WTC11 (cell line): ENCODE measurements around the gene CRADD. TPM values are rescaled to one million over a fixed set of nuclear protein-coding genes. Genes with fewer than 3 reads are reported as not detected.

Source experiments
- ATAC-seq: fragments of 200-7000 bp; cut with Tn5 transposase; 2 replicates; pipeline ENCODE4 v1.10.0; 2021; ENCODE audit warnings: mild to moderate bottlenecking, moderate library complexity
- CTCF ChIA-PET: fragments of 300-600 bp; sonication (Branson Sonifier 250); formaldehyde crosslinking; loops from one replicate; lab custom pipeline; 2021; ENCODE audit warnings: antibody characterized with exemption; lab: Charles Lee
- POLR2A ChIA-PET: fragments of 350-600 bp; sonication (Branson Sonifier 250); formaldehyde crosslinking; loops from one replicate; lab custom pipeline; 2021; ENCODE audit warnings: antibody characterized with exemption; lab: Charles Lee
- DNase-seq: peaks from one replicate; pipeline ENCODE4 v3.0.0; 2021; ENCODE audit warnings: low spot score
- H3K27ac Mint-ChIP-seq: 2 replicates; pipeline ENCODE4 v1.8.0; 2021; ENCODE audit warnings: mixed read lengths
- H3K27me3 Mint-ChIP-seq: 2 replicates; pipeline ENCODE4 v1.8.0; 2021; ENCODE audit warnings: low read depth, mild to moderate bottlenecking, moderate library complexity, mixed read lengths
- H3K36me3 Mint-ChIP-seq: 2 replicates; pipeline ENCODE4 v1.8.0; 2021; ENCODE audit warnings: mixed read lengths
- H3K4me1 Mint-ChIP-seq: 2 replicates; pipeline ENCODE4 v1.8.0; 2022; ENCODE audit warnings: mixed read lengths
- H3K4me3 Mint-ChIP-seq: 2 replicates; pipeline ENCODE4 v1.8.0; 2021; ENCODE audit warnings: mild to moderate bottlenecking, moderate library complexity, mixed read lengths
- H3K9me3 Mint-ChIP-seq: 2 replicates; pipeline ENCODE4 v1.8.0; 2021; ENCODE audit warnings: mixed read lengths
- AFF4 ChIP-seq: sonication (generic); formaldehyde crosslinking; IDR thresholded peaks from 2 replicates; pipeline ENCODE4 v1.8.1; 2023; ENCODE audit warnings: mild to moderate bottlenecking, missing genetic modification reagents, borderline replicate concordance
- ATF1 ChIP-seq: sonication (generic); formaldehyde crosslinking; IDR thresholded peaks from 2 replicates; pipeline ENCODE4 v1.8.1; 2023; ENCODE audit warnings: mild to moderate bottlenecking, moderate library complexity, missing genetic modification reagents
- ATF6 ChIP-seq: sonication (generic); formaldehyde crosslinking; IDR thresholded peaks from 2 replicates; pipeline ENCODE4 v1.8.1; 2023; ENCODE audit warnings: mild to moderate bottlenecking, missing genetic modification reagents
- CBFB ChIP-seq: sonication (generic); formaldehyde crosslinking; IDR thresholded peaks from 2 replicates; pipeline ENCODE4 v1.8.1; 2022; ENCODE audit warnings: mild to moderate bottlenecking, low read depth, missing genetic modification reagents
- ELF4 ChIP-seq: sonication (generic); formaldehyde crosslinking; IDR thresholded peaks from 2 replicates; pipeline ENCODE4 v1.8.1; 2022; ENCODE audit warnings: low read depth, mild to moderate bottlenecking, moderate library complexity, missing genetic modification reagents
- ESRRA ChIP-seq: sonication (generic); formaldehyde crosslinking; IDR thresholded peaks from 2 replicates; pipeline ENCODE4 v1.8.1; 2022; ENCODE audit warnings: mild to moderate bottlenecking, missing genetic modification reagents, borderline replicate concordance
- MYBL2 ChIP-seq: sonication (generic); formaldehyde crosslinking; IDR thresholded peaks from 2 replicates; pipeline ENCODE4 v1.8.1; 2023; ENCODE audit warnings: mild to moderate bottlenecking, moderate library complexity, missing genetic modification reagents
- NFYB ChIP-seq: sonication (generic); formaldehyde crosslinking; conservative IDR thresholded peaks from 2 replicates; pipeline ENCODE4 v1.8.0; 2022; ENCODE audit warnings: low read depth, missing genetic modification reagents
- OVOL2 ChIP-seq: fragments of 250-450 bp; sonication (Bioruptor Pico); IDR thresholded peaks from 2 replicates; pipeline ENCODE4 v1.9.0; 2021; ENCODE audit warnings: mild to moderate bottlenecking, borderline replicate concordance
- PREB ChIP-seq: sonication (generic); formaldehyde crosslinking; IDR thresholded peaks from 2 replicates; pipeline ENCODE4 v1.8.1; 2022; ENCODE audit warnings: mild to moderate bottlenecking, missing genetic modification reagents, moderate library complexity, borderline replicate concordance
- SMAD3 ChIP-seq: sonication (generic); formaldehyde crosslinking; IDR thresholded peaks from 2 replicates; pipeline ENCODE4 v1.8.0; 2022; ENCODE audit warnings: missing genetic modification reagents, mild to moderate bottlenecking, borderline replicate concordance
- SP1 ChIP-seq: sonication (generic); formaldehyde crosslinking; conservative IDR thresholded peaks from 2 replicates; pipeline ENCODE4 v1.8.1; 2022; ENCODE audit warnings: missing genetic modification reagents
- TEAD1 ChIP-seq: sonication (generic); formaldehyde crosslinking; IDR thresholded peaks from 2 replicates; pipeline ENCODE4 v1.8.0; 2022; ENCODE audit warnings: mild to moderate bottlenecking, missing genetic modification reagents
- USF1 ChIP-seq: sonication (generic); formaldehyde crosslinking; IDR thresholded peaks from 2 replicates; pipeline ENCODE4 v1.8.0; 2022; ENCODE audit warnings: mild to moderate bottlenecking, missing genetic modification reagents
- ZNF121 ChIP-seq: sonication (generic); formaldehyde crosslinking; IDR thresholded peaks from 2 replicates; pipeline ENCODE4 v1.8.0; 2023; ENCODE audit warnings: missing genetic modification reagents
- ZNF532 ChIP-seq: fragments of 250-450 bp; sonication (Bioruptor Pico); IDR thresholded peaks from 2 replicates; pipeline ENCODE4 v1.9.0; 2021; ENCODE audit warnings: mild to moderate bottlenecking, borderline replicate concordance
- total RNA-seq: library from RNA; stranded (reverse); gene quantifications from 3 replicates; pipeline ENCODE4 v1.2.3, GENCODE V29; 2021

Gene CRADD
- total RNA-seq, 1 experiment from 2014 or later: 11.6 TPM

GRCh38 chr12:93838193-93838592 is 161.0 kb downstream of the CRADD start (continued):
- TF ChIP-seq ZNF532 (CRISPR knock-in tag) (no peak), ZNF121 (no peak)

GRCh38 chr12:93839064-93839463 is 161.9 kb downstream of the CRADD start:
- Mint-ChIP-seq H3K36me3 (no peaks in the 10 kb centered on the region), H3K27me3 (no peaks in the 10 kb centered on the region)
- no peak for ATAC-seq
- POLR2A ChIA-PET: interaction anchor here (0.6 kb wide), 1 partner anchor 15 kb away, joined by 6 read pairs; no protein-coding TSS in a partner anchor
- CTCF ChIA-PET: interaction anchor here (0.9 to 1.6 kb wide), 6 partner anchors 15 to 337 kb away, joined by 3 to 5 read pairs (median 4); no protein-coding TSS in a partner anchor
- TF ChIP-seq ELF4 (CRISPR knock-in tag): no peak
- TF ChIP-seq OVOL2 (CRISPR knock-in tag): no peak
- TF ChIP-seq ATF6: no peak
- no peak for TF ChIP-seq ZNF532 (CRISPR knock-in tag)
- no peak for TF ChIP-seq PREB
- TF ChIP-seq SMAD3 (CRISPR knock-in tag): no peak
- TF ChIP-seq NFYB (CRISPR knock-in tag): no peak
- TF ChIP-seq TEAD1 (CRISPR knock-in tag): no peak
- TF ChIP-seq, all 79 proteins: peak for 0
- Mint-ChIP-seq H3K4me3 (no peak overlapping the region), H3K4me1 (peaks cover 22% of the 10 kb centered on the region), H3K27ac (no peak overlapping the region), H3K9me3 (no peaks in the 10 kb centered on the region)
- DNase-seq: no peak

GRCh38 chr12:93841671-93842070 is 164.5 kb downstream of the CRADD start:
- Mint-ChIP-seq H3K4me1 (peaks cover 22% of the 10 kb centered on the region), H3K4me3 (no peak overlapping the region), H3K27me3 (no peaks in the 10 kb centered on the region), H3K9me3 (0 out of 2 replicates have a peak, but pooled peaks cover 5% of the 10 kb centered on the region), H3K36me3 (no peaks in the 10 kb centered on the region), H3K27ac (no peak overlapping the region)
- DNase-seq: no peak
- ChIA-PET POLR2A (no interaction called here), CTCF (interaction anchor here (1.0 to 1.4 kb wide), 2 partner anchors 260 to 272 kb away, joined by 4 to 5 read pairs; no protein-coding TSS in a partner anchor)
- ATAC-seq: no peak
- TF ChIP-seq ATF1 (no peak), MYBL2 (CRISPR knock-in tag) (no peak), CBFB (CRISPR knock-in tag) (no peak), SP1 (CRISPR knock-in tag) (no peak), SMAD3 (CRISPR knock-in tag) (no peak), ELF4 (CRISPR knock-in tag) (no peak), ESRRA (CRISPR knock-in tag) (no peak), USF1 (CRISPR knock-in tag) (no peak), AFF4 (CRISPR knock-in tag) (no peak)
